ENCODE results near the gene SOX5. TPM values are rescaled to one million over a fixed set of nuclear protein-coding genes. Genes with fewer than 3 reads are reported as not detected.

The SOX5 gene
- total RNA-seq, 1 donor from 2014 or later = 2.1 TPM

- H3K4me3 Mint-ChIP-seq = no peak overlapping the region
- H3K4me1 Mint-ChIP-seq = no peaks in the 10 kb centered on the region
- H3K27ac Mint-ChIP-seq = no peak overlapping the region
- no peaks in the 10 kb centered on the region for H3K9me3 Mint-ChIP-seq
- intact Hi-C loops (cut with micrococcal nuclease) = no loop called here
- no peaks in the 10 kb centered on the region for H3K36me3 Mint-ChIP-seq (ENCODE audit: low read depth)
- no peaks in the 10 kb centered on the region for H3K27me3 Mint-ChIP-seq
- DNase-seq = no peak
Observed at GRCh38 chr12:23704992-23705943, 244.2 kb downstream of the SOX5 start.

GRCh38 chr12:23703051-23703450 is 246.4 kb downstream of the SOX5 start:
- no peaks in the 10 kb centered on the region for H3K4me1 Mint-ChIP-seq
- H3K9me3 Mint-ChIP-seq = no peaks in the 10 kb centered on the region
- no peak overlapping the region for H3K4me3 Mint-ChIP-seq
- no peaks in the 10 kb centered on the region for H3K36me3 Mint-ChIP-seq (ENCODE audit: low read depth)
- no peak overlapping the region for H3K27ac Mint-ChIP-seq
- intact Hi-C loops (cut with micrococcal nuclease) = no loop called here
- no peaks in the 10 kb centered on the region for H3K27me3 Mint-ChIP-seq
- no peak for DNase-seq

GRCh38 chr12:23699031-23699430 is 250.4 kb downstream of the SOX5 start:
- H3K27me3 Mint-ChIP-seq = no peaks in the 10 kb centered on the region
- no peak overlapping the region for H3K4me3 Mint-ChIP-seq
- H3K27ac Mint-ChIP-seq = no peak overlapping the region
- no peaks in the 10 kb centered on the region for H3K4me1 Mint-ChIP-seq
- no peaks in the 10 kb centered on the region for H3K9me3 Mint-ChIP-seq
- intact Hi-C loops (cut with micrococcal nuclease) = no loop called here
- H3K36me3 Mint-ChIP-seq (ENCODE audit: low read depth) = no peaks in the 10 kb centered on the region
- no peak for DNase-seq

- Mint-ChIP-seq H3K27ac (no peak overlapping the region), H3K4me3 (no peak overlapping the region), H3K9me3 (no peaks in the 10 kb centered on the region), H3K36me3 (ENCODE audit: low read depth) (no peaks in the 10 kb centered on the region), H3K27me3 (no peaks in the 10 kb centered on the region), H3K4me1 (no peaks in the 10 kb centered on the region)
- intact Hi-C loops (cut with micrococcal nuclease) = no loop called here
- DNase-seq = no peak
Observed at GRCh38 chr12:23694920-23695319, 254.6 kb downstream of the SOX5 start.

- no peaks in the 10 kb centered on the region for H3K27me3 Mint-ChIP-seq
- H3K27ac Mint-ChIP-seq = no peak overlapping the region
- H3K36me3 Mint-ChIP-seq (ENCODE audit: low read depth) = no peaks in the 10 kb centered on the region
- DNase-seq = no peak
- H3K4me1 Mint-ChIP-seq = no peaks in the 10 kb centered on the region
- H3K9me3 Mint-ChIP-seq = no peaks in the 10 kb centered on the region
- intact Hi-C loops (cut with micrococcal nuclease) = no loop called here
- no peak overlapping the region for H3K4me3 Mint-ChIP-seq
Observed at GRCh38 chr12:23694307-23694706, 255.2 kb downstream of the SOX5 start.

- Mint-ChIP-seq H3K27me3 (no peaks in the 10 kb centered on the region), H3K4me3 (no peak overlapping the region), H3K36me3 (ENCODE audit: low read depth) (no peaks in the 10 kb centered on the region), H3K9me3 (no peaks in the 10 kb centered on the region), H3K27ac (no peak overlapping the region), H3K4me1 (no peaks in the 10 kb centered on the region)
- DNase-seq = no peak
- intact Hi-C loops (cut with micrococcal nuclease) = no loop called here
Observed at GRCh38 chr12:23687947-23688346, 261.5 kb downstream of the SOX5 start.

- intact Hi-C loops (cut with micrococcal nuclease) = no loop called here
- Mint-ChIP-seq H3K36me3 (ENCODE audit: low read depth) (no peaks in the 10 kb centered on the region), H3K4me1 (no peaks in the 10 kb centered on the region), H3K27me3 (no peaks in the 10 kb centered on the region), H3K27ac (no peak overlapping the region), H3K4me3 (no peak overlapping the region), H3K9me3 (no peaks in the 10 kb centered on the region)
- no peak for DNase-seq
Observed at GRCh38 chr12:23686095-23686494, 263.4 kb downstream of the SOX5 start.

- Mint-ChIP-seq H3K9me3 (no peaks in the 10 kb centered on the region), H3K4me1 (no peaks in the 10 kb centered on the region), H3K27ac (no peak overlapping the region), H3K36me3 (ENCODE audit: low read depth) (no peaks in the 10 kb centered on the region), H3K27me3 (no peaks in the 10 kb centered on the region), H3K4me3 (no peak overlapping the region)
- intact Hi-C loops (cut with micrococcal nuclease) = no loop called here
- DNase-seq = no peak
Observed at GRCh38 chr12:23684121-23684520, 265.3 kb downstream of the SOX5 start.

- no peak for DNase-seq
- intact Hi-C loops (cut with micrococcal nuclease) = no loop called here
- H3K27ac Mint-ChIP-seq = no peak overlapping the region
- no peaks in the 10 kb centered on the region for H3K4me1 Mint-ChIP-seq
- no peaks in the 10 kb centered on the region for H3K9me3 Mint-ChIP-seq
- H3K27me3 Mint-ChIP-seq = no peaks in the 10 kb centered on the region
- no peaks in the 10 kb centered on the region for H3K36me3 Mint-ChIP-seq (ENCODE audit: low read depth)
- H3K4me3 Mint-ChIP-seq = no peak overlapping the region
Observed at GRCh38 chr12:23681237-23681636, 268.2 kb downstream of the SOX5 start.

- no peak overlapping the region for H3K27ac Mint-ChIP-seq
- intact Hi-C loops (cut with micrococcal nuclease) = no loop called here
- no peak overlapping the region for H3K4me3 Mint-ChIP-seq
- no peaks in the 10 kb centered on the region for H3K9me3 Mint-ChIP-seq
- DNase-seq = no peak
- no peaks in the 10 kb centered on the region for H3K4me1 Mint-ChIP-seq
- no peaks in the 10 kb centered on the region for H3K36me3 Mint-ChIP-seq (ENCODE audit: low read depth)
- no peaks in the 10 kb centered on the region for H3K27me3 Mint-ChIP-seq
Observed at GRCh38 chr12:23674064-23674463, 275.4 kb downstream of the SOX5 start.

GRCh38 chr12:23671881-23672280 is 277.6 kb downstream of the SOX5 start:
- H3K27me3 Mint-ChIP-seq = no peaks in the 10 kb centered on the region
- no peaks in the 10 kb centered on the region for H3K4me1 Mint-ChIP-seq
- no peaks in the 10 kb centered on the region for H3K36me3 Mint-ChIP-seq (ENCODE audit: low read depth)
- H3K4me3 Mint-ChIP-seq = no peak overlapping the region
- no peak overlapping the region for H3K27ac Mint-ChIP-seq
- H3K9me3 Mint-ChIP-seq = no peaks in the 10 kb centered on the region
- DNase-seq = no peak
- intact Hi-C loops (cut with micrococcal nuclease) = no loop called here

- Mint-ChIP-seq H3K4me1 (no peaks in the 10 kb centered on the region), H3K27me3 (no peaks in the 10 kb centered on the region), H3K36me3 (ENCODE audit: low read depth) (no peaks in the 10 kb centered on the region), H3K9me3 (no peaks in the 10 kb centered on the region), H3K27ac (no peak overlapping the region), H3K4me3 (no peak overlapping the region)
- intact Hi-C loops (cut with micrococcal nuclease) = no loop called here
- DNase-seq = no peak
Observed at GRCh38 chr12:23670684-23671083, 278.8 kb downstream of the SOX5 start.

GRCh38 chr12:23669691-23670090 is 279.8 kb downstream of the SOX5 start:
- Mint-ChIP-seq H3K27ac (no peak overlapping the region), H3K4me3 (no peak overlapping the region), H3K4me1 (no peaks in the 10 kb centered on the region), H3K27me3 (no peaks in the 10 kb centered on the region), H3K36me3 (ENCODE audit: low read depth) (no peaks in the 10 kb centered on the region), H3K9me3 (no peaks in the 10 kb centered on the region)
- DNase-seq = no peak
- intact Hi-C loops (cut with micrococcal nuclease) = no loop called here

- intact Hi-C loops (cut with micrococcal nuclease) = no loop called here
- no peaks in the 10 kb centered on the region for H3K27me3 Mint-ChIP-seq
- H3K9me3 Mint-ChIP-seq = no peaks in the 10 kb centered on the region
- H3K27ac Mint-ChIP-seq = no peak overlapping the region
- H3K36me3 Mint-ChIP-seq (ENCODE audit: low read depth) = no peaks in the 10 kb centered on the region
- no peak overlapping the region for H3K4me3 Mint-ChIP-seq
- no peak for DNase-seq
- H3K4me1 Mint-ChIP-seq = no peaks in the 10 kb centered on the region
Observed at GRCh38 chr12:23666866-23667265, 282.6 kb downstream of the SOX5 start.

GRCh38 chr12:23662966-23663365 is 286.5 kb downstream of the SOX5 start:
- Mint-ChIP-seq H3K27me3 (no peaks in the 10 kb centered on the region), H3K4me3 (no peak overlapping the region), H3K9me3 (no peaks in the 10 kb centered on the region), H3K36me3 (ENCODE audit: low read depth) (no peaks in the 10 kb centered on the region), H3K4me1 (no peaks in the 10 kb centered on the region), H3K27ac (no peak overlapping the region)
- no peak for DNase-seq
- intact Hi-C loops (cut with micrococcal nuclease) = no loop called here

Data from activated CD4-positive, alpha-beta T cell treated with anti-CD3 and anti-CD28 coated beads, Interleukin-2, amount 10 ng/mL, durations not matched to agents 24 days and 14 days (primary cell).